IMR-90 (cell line): ENCODE data around the gene NUP43. TPM values are rescaled to one million over a fixed set of nuclear protein-coding genes. Genes with fewer than 3 reads are reported as not detected.

Source experiments
- ATAC-seq: fragments of 200-7000 bp; cut with Tn5 transposase; 2 replicates; pipeline ENCODE4 v1.9.1; 2020; ENCODE audit warnings: low read depth, mild to moderate bottlenecking, moderate library complexity
- BruUV-seq: library from RNA; stranded (reverse); fragments of 400-500 nt; replicated peaks from 2 replicates; lab custom pipeline; 2021; lab: Mats Ljungman, UMichigan
- CTCF ChIA-PET: fragments of 300-600 bp; formaldehyde crosslinking; extraction: SDS; loops from one replicate; lab custom pipeline; 2021; ENCODE audit warnings: antibody characterized with exemption; lab: Yijun Ruan, JAX
- POLR2A ChIA-PET: fragments of 300-600 bp; sonication (Branson Sonifier 250); formaldehyde crosslinking; loops from one replicate; lab custom pipeline; 2022; ENCODE audit warnings: antibody characterized with exemption; ENCODE audit not compliant: unreplicated experiment; lab: Charles Lee
- DNase-seq: peaks from one replicate; pipeline ENCODE4 v3.0.0; 2013
- H2AFZ ChIP-seq: replicated peaks from 2 replicates; pipeline ENCODE3; 2013; ENCODE audit warnings: low read length, mild to moderate bottlenecking; ENCODE audit not compliant: poor library complexity
- H2AK5ac ChIP-seq: 2 replicates; pipeline ENCODE4 v1.6.1; 2013; ENCODE audit warnings: low read depth, low read length, inconsistent platforms
- H2AK9ac ChIP-seq: replicated peaks from 2 replicates; pipeline ENCODE3; 2013; ENCODE audit warnings: mild to moderate bottlenecking, low read depth, low read length, moderate library complexity; ENCODE audit not compliant: poor library complexity
- H2BK120ac ChIP-seq: 2 replicates; pipeline ENCODE4 v1.6.1; 2013; ENCODE audit warnings: low read depth, low read length, inconsistent platforms
- H2BK15ac ChIP-seq: 3 replicates; pipeline ENCODE4 v1.6.1; 2013; ENCODE audit warnings: low read depth, low read length, inconsistent platforms
- H2BK20ac ChIP-seq: 2 replicates; pipeline ENCODE4 v1.6.1; 2013; ENCODE audit warnings: low read depth, mild to moderate bottlenecking, inconsistent platforms, low read length, moderate library complexity
- H2BK5ac ChIP-seq: 2 replicates; pipeline ENCODE4 v1.6.1; 2013; ENCODE audit warnings: mild to moderate bottlenecking, low read depth, low read length, inconsistent platforms; ENCODE audit not compliant: poor library complexity, severe bottlenecking
- H3K14ac ChIP-seq: replicated peaks from 2 replicates; pipeline ENCODE4 v1.6.1; 2013; ENCODE audit warnings: low read depth, low read length, inconsistent platforms
- H3K18ac ChIP-seq: 2 replicates; pipeline ENCODE4 v1.6.1; 2013; ENCODE audit warnings: low read depth, low read length, control low read depth
- H3K23ac ChIP-seq: 2 replicates; pipeline ENCODE4 v1.6.1; 2013; ENCODE audit warnings: low read depth, low read length, inconsistent platforms
- H3K27ac ChIP-seq: 2 replicates; pipeline ENCODE4 v1.5.1; 2013; ENCODE audit warnings: mild to moderate bottlenecking, control low read depth, low read length; ENCODE audit not compliant: insufficient read depth
- H3K27me3 ChIP-seq: 2 replicates; pipeline ENCODE4 v1.6.1; 2013; ENCODE audit warnings: low read length; ENCODE audit not compliant: control insufficient read depth, insufficient read depth
- H3K36me3 ChIP-seq: 2 replicates; pipeline ENCODE4 v1.6.1; 2013; ENCODE audit warnings: low read length, mixed read lengths; ENCODE audit not compliant: control insufficient read depth, insufficient read depth
- H3K4ac ChIP-seq: 2 replicates; pipeline ENCODE4 v1.6.1; 2013; ENCODE audit warnings: low read depth, low read length, inconsistent platforms
- H3K4me1 ChIP-seq: 2 replicates; pipeline ENCODE4 v1.6.1; 2013; ENCODE audit warnings: low read length, mixed read lengths; ENCODE audit not compliant: control insufficient read depth, insufficient read depth
- H3K4me2 ChIP-seq: 2 replicates; pipeline ENCODE4 v1.6.1; 2013; ENCODE audit warnings: low read depth, mild to moderate bottlenecking, control low read depth, low read length, moderate library complexity
- H3K4me3 ChIP-seq: 2 replicates; pipeline ENCODE4 v1.5.1; 2013; ENCODE audit warnings: low read depth, mild to moderate bottlenecking, control low read depth, low read length, moderate library complexity; ENCODE audit not compliant: insufficient read depth
- H3K56ac ChIP-seq: 2 replicates; pipeline ENCODE4 v1.6.1; 2013; ENCODE audit warnings: low read length, inconsistent platforms; ENCODE audit not compliant: insufficient read depth; ENCODE audit errors: extremely low read depth
- H3K79me1 ChIP-seq, 2 experiments: 2 replicates each; pipeline ENCODE4 v1.6.1; 2013; ENCODE audit warnings: low read length in 2 of 2, inconsistent platforms in 1 of 2, low read depth in 1 of 2
- H3K9ac ChIP-seq: 2 replicates; pipeline ENCODE4 v1.6.1; 2013; ENCODE audit warnings: low read depth, low read length, control low read depth
- H3K9me1 ChIP-seq: 2 replicates; pipeline ENCODE4 v1.6.1; 2013; ENCODE audit warnings: low read length, inconsistent platforms; ENCODE audit not compliant: insufficient read depth
- H3K9me3 ChIP-seq: 2 replicates; pipeline ENCODE4 v1.6.1; 2013; ENCODE audit warnings: low read length; ENCODE audit not compliant: control insufficient read depth, insufficient read depth
- H4K20me1 ChIP-seq: 2 replicates; pipeline ENCODE4 v1.6.1; 2013; ENCODE audit warnings: low read length, inconsistent platforms; ENCODE audit not compliant: insufficient read depth
- H4K5ac ChIP-seq: 2 replicates; pipeline ENCODE4 v1.6.1; 2013; ENCODE audit warnings: mild to moderate bottlenecking, low read depth, low read length, control low read depth
- H4K8ac ChIP-seq, 2 experiments: 2 replicates each; pipeline ENCODE4 v1.6.1; 2013; ENCODE audit warnings: low read depth in 2 of 2, low read length in 2 of 2, control low read depth in 1 of 2, inconsistent platforms in 1 of 2
- H4K91ac ChIP-seq: 2 replicates; pipeline ENCODE4 v1.6.1; 2013; ENCODE audit warnings: low read depth, low read length, inconsistent platforms; ENCODE audit not compliant: insufficient read depth
- BHLHE40 ChIP-seq: fragments of 150-350 bp; IDR thresholded peaks from 2 replicates; pipeline ENCODE4 v1.6.1; 2016; ENCODE audit warnings: mild to moderate bottlenecking, low read depth, low read length
- CHD1 ChIP-seq: IDR thresholded peaks from 2 replicates; pipeline ENCODE4 v1.6.1; 2012; ENCODE audit warnings: low read depth, low read length, improper control_type of control experiment
- FOS ChIP-seq: fragments of 150-350 bp; IDR thresholded peaks from 2 replicates; pipeline ENCODE4 v1.6.1; 2016; ENCODE audit warnings: low read depth, low read length
- MAFK ChIP-seq: IDR thresholded peaks from 2 replicates; pipeline ENCODE4 v1.6.1; 2012; ENCODE audit warnings: low read depth, low read length, improper control_type of control experiment
- NFE2L2 ChIP-seq: fragments of 150-350 bp; IDR thresholded peaks from 2 replicates; pipeline ENCODE4 v1.6.1; 2016; ENCODE audit warnings: low read depth, mild to moderate bottlenecking, low read length
- POLR2A ChIP-seq: IDR thresholded peaks from 2 replicates; pipeline ENCODE4 v1.6.1; 2012; ENCODE audit warnings: mild to moderate bottlenecking, low read depth, low read length
- RAD21 ChIP-seq: IDR thresholded peaks from 2 replicates; pipeline ENCODE4 v1.6.1; 2012; ENCODE audit warnings: low read length, improper control_type of control experiment
- RCOR1 ChIP-seq: IDR thresholded peaks from 2 replicates; pipeline ENCODE4 v1.6.1; 2012; ENCODE audit warnings: mild to moderate bottlenecking, low read length, improper control_type of control experiment; ENCODE audit not compliant: insufficient replicate concordance
- SMC3 ChIP-seq: fragments of 150-350 bp; IDR thresholded peaks from 2 replicates; pipeline ENCODE4 v1.6.1; 2016; ENCODE audit warnings: low read depth, mild to moderate bottlenecking, antibody characterized with exemption, low read length, moderate library complexity
- WGBS, 2 experiments: methylation state at CpG; one replicate each; pipeline versions ENCODE4 v1.1.5 to v1.1.7; 2013; ENCODE audit warnings: missing lambda C conversion rate in 2 of 2; ENCODE audit not compliant: insufficient read length in 1 of 2; ENCODE audit errors: extremely low coverage in 2 of 2; 5-methylcytosine and 5-hydroxymethylcytosine counted together
- dilution Hi-C: fragments of 300-500 bp; cut with HindIII; formaldehyde crosslinking; loops from one replicate; pipeline ENCODE4 v1.14.3; 2018; ENCODE audit warnings: low sequenced_read_pairs; ENCODE audit not compliant: unreplicated experiment
- in situ Hi-C: fragments of 300-500 bp; cut with MboI; formaldehyde crosslinking; loops from 3 replicates; pipeline ENCODE4 v1.14.3; 2019; ENCODE audit warnings: low sequenced_read_pairs, inconsistent platforms, mixed read lengths
- intact Hi-C: fragments of 100-400 bp; cut with micrococcal nuclease; formaldehyde crosslinking; loops from 2 replicates; pipeline ENCODE4 v1.10.0; 2022
- polyA plus RNA-seq, 3 experiments: library from polyadenylated mRNA; depleted of rRNA; stranded (reverse); fragments of >200 nt; gene quantifications; 2 replicates each; pipeline ENCODE4 v1.2.3, GENCODE V29; 2012; ENCODE audit warnings: low replicate concordance in 1 of 3
- total RNA-seq: library from RNA; depleted of rRNA; stranded (reverse); fragments of >200 nt; gene quantifications from 2 replicates; pipeline ENCODE4 v1.2.3, GENCODE V29; 2012
- TF ChIP-seq, protein P1 (sequence below): fragments of 150-350 bp; IDR thresholded peaks from 2 replicates; pipeline ENCODE4 v1.6.1; 2017; ENCODE audit warnings: mild to moderate bottlenecking, antibody characterized with exemption, low read length, low read depth
- TF ChIP-seq, protein P2 (sequence below): conservative IDR thresholded peaks from 2 replicates; pipeline ENCODE4 v1.5.1; 2012; ENCODE audit warnings: mild to moderate bottlenecking, low read depth, low read length, improper control_type of control experiment

NUP43 gene
- total and polyA plus RNA-seq, 2 of the 4 experiments (the other 2 are of a cell fraction), result 14.2 to 40.5 TPM

DNA sequence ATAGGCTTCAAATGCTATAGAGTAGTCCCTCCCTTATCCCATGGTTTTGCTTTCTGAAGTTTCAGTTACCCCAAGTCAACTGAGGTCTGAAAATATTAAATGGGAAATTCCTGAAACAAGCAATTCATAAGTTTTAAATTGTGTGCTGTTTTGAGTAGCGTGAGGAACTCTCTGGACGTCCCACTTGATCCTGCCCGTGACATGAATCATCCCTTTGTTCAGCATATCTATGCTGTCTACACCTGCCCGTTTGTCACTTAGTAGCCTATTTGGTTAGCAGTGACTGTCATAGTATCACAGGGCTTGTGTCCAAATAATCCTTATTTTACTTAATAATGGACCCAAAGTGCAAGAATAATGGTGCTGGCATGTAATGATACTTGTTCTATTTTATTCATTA, 8.2 kb upstream of the NUP43 start:
- Histone ChIP-seq H3K56ac (no peak overlapping the region), H2BK15ac (no peak overlapping the region), H3K4ac (no peak overlapping the region), H3K27me3 (no peaks in the 10 kb centered on the region), H2BK120ac (no peak overlapping the region), H2BK5ac (no peak overlapping the region), H3K9me3 (no peaks in the 10 kb centered on the region), H3K4me1 (no peaks in the 10 kb centered on the region), H3K36me3 (no peaks in the 10 kb centered on the region), H2BK20ac (no peak overlapping the region), H2AK9ac (no peak overlapping the region), H2AK5ac (no peak overlapping the region), H3K4me2 (no peak overlapping the region), H3K9me1 (0 out of 2 replicates have a peak, but pooled peaks cover 2% of the 10 kb centered on the region), H4K20me1 (peaks cover 34% of the 10 kb centered on the region), H3K23ac (no peak overlapping the region), H3K14ac (no peak overlapping the region), H2AFZ (no peak overlapping the region), H3K4me3 (no peak overlapping the region), H3K18ac (no peak overlapping the region), H3K79me1 (peaks cover 21 to 49% of the 10 kb centered on the region in 2 experiments), H3K9ac (no peak overlapping the region), H3K27ac (no peak overlapping the region), H4K8ac (no peak overlapping the region), H4K5ac (no peak overlapping the region), H4K91ac (no peak overlapping the region)
- intact Hi-C loops, result no loop called here
- no peak for ATAC-seq
- POLR2A ChIA-PET, result no interaction called here
- dilution Hi-C loops, result no loop called here
- no peak for DNase-seq
- WGBS, 2 experiments, result no CpG with 5 or more reads among the region's 4 CpGs
- no peak for TF ChIP-seq CHD1
- no peak for TF ChIP-seq BHLHE40
- TF ChIP-seq, protein P1, sequence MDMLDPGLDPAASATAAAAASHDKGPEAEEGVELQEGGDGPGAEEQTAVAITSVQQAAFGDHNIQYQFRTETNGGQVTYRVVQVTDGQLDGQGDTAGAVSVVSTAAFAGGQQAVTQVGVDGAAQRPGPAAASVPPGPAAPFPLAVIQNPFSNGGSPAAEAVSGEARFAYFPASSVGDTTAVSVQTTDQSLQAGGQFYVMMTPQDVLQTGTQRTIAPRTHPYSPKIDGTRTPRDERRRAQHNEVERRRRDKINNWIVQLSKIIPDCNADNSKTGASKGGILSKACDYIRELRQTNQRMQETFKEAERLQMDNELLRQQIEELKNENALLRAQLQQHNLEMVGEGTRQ, result no peak
- TF ChIP-seq SMC3, result no peak
- no peak for TF ChIP-seq POLR2A
- no peak for TF ChIP-seq RAD21
- TF ChIP-seq MAFK, result no peak
- no peak for TF ChIP-seq RCOR1
- no peak for TF ChIP-seq NFE2L2
- TF ChIP-seq, protein P2, sequence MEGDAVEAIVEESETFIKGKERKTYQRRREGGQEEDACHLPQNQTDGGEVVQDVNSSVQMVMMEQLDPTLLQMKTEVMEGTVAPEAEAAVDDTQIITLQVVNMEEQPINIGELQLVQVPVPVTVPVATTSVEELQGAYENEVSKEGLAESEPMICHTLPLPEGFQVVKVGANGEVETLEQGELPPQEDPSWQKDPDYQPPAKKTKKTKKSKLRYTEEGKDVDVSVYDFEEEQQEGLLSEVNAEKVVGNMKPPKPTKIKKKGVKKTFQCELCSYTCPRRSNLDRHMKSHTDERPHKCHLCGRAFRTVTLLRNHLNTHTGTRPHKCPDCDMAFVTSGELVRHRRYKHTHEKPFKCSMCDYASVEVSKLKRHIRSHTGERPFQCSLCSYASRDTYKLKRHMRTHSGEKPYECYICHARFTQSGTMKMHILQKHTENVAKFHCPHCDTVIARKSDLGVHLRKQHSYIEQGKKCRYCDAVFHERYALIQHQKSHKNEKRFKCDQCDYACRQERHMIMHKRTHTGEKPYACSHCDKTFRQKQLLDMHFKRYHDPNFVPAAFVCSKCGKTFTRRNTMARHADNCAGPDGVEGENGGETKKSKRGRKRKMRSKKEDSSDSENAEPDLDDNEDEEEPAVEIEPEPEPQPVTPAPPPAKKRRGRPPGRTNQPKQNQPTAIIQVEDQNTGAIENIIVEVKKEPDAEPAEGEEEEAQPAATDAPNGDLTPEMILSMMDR, result no peak
- no peak for TF ChIP-seq FOS
- CTCF ChIA-PET, result no interaction called here
- no TSS peak for BruUV-seq
- in situ Hi-C loops, result no loop called here
